Adrenal gland (tissue), 12 donors: ENCODE results near the gene CTXN3. TPM values are rescaled to one million over a fixed set of nuclear protein-coding genes. Genes with fewer than 3 reads are reported as not detected.

Source experiments
- DNase-seq, 7 donors: peaks; one replicate each; pipeline ENCODE4 v3.0.0-alpha.2; 2019 to 2020
- H3K27ac ChIP-seq, 5 donors: fragments of 200-600 bp; sonication (generic) in 4 of 5; 1 replicate in 3 of 5; 2 replicates in 2 of 5; pipeline versions ENCODE4 v1.5.1 to v1.8.0; 2016 to 2020; ENCODE audit warnings: mild to moderate bottlenecking in 1 of 5
- H3K27me3 ChIP-seq: fragments of 200-600 bp; 2 replicates; pipeline ENCODE4 v1.8.0; 2021
- H3K36me3 ChIP-seq, 2 donors: fragments of 200-600 bp; replicated peaks in 1 of 2; 1 replicate in 1 of 2; 2 replicates in 1 of 2; pipeline versions ENCODE4 v1.5.1 to v1.8.0; 2018 to 2022
- H3K4me1 ChIP-seq, 2 donors: fragments of 200-600 bp; replicated peaks in 1 of 2; 1 replicate in 1 of 2; 2 replicates in 1 of 2; pipeline versions ENCODE4 v1.5.1 to v1.8.0; 2018 to 2021
- H3K4me3 ChIP-seq, 4 donors: fragments of 200-600 bp; sonication (generic) in 3 of 4; one replicate each; pipeline ENCODE4 v1.5.1; 2016 to 2018
- H3K9me3 ChIP-seq, 3 donors: fragments of 200-600 bp; sonication (generic) in 1 of 3; replicated peaks in 1 of 3; 1 replicate in 2 of 3; 2 replicates in 1 of 3; pipeline versions ENCODE4 v1.5.1 to v1.8.0; 2016 to 2021
- CTCF ChIP-seq, 6 experiments: fragments of 450-650 bp in 4 of 6; fragments of 200-600 bp in 2 of 6; sonication (generic) in 1 of 6; IDR thresholded peaks; 1 replicate in 5 of 6; 2 replicates in 1 of 6; pipeline versions ENCODE4 v1.5.1 to v1.8.0; 2016 to 2021; ENCODE audit warnings: antibody characterized with exemption in 6 of 6, mild to moderate bottlenecking in 2 of 6, moderate library complexity in 1 of 6
- POLR2A ChIP-seq, 2 donors: fragments of 450-650 bp; IDR thresholded peaks; one replicate each; pipeline ENCODE4 v1.6.1; 2017; ENCODE audit warnings: antibody characterized with exemption in 2 of 2, mild to moderate bottlenecking in 2 of 2, moderate library complexity in 1 of 2
- WGBS, 4 donors: extraction: QIAGEN DNeasy Blood & Tissue Kit in 2 of 4; methylation state at CpG; one replicate each; pipeline versions ENCODE4 v1.1.5 to v1.1.7; 2013 to 2017; 5-methylcytosine and 5-hydroxymethylcytosine counted together
- intact Hi-C, 2 donors: fragments of 100-400 bp; cut with DNase I; formaldehyde crosslinking; loops; one replicate each; pipeline versions ENCODE4 v1.14.1 to v1.15.0; 2022 to 2023
- polyA plus RNA-seq, 3 donors: library from polyadenylated mRNA; stranded (reverse); fragments of 200-250 nt in 2 of 3; fragments of 350-450 nt in 1 of 3; fragmentation: Illumina TruSeq in 1 of 3; extraction: RNeasy Lipid Tissue Mini Kit (QIAGEN cat#74804) in 1 of 3; gene quantifications; one replicate each; pipeline ENCODE4 v1.2.3, GENCODE V29; 2013 to 2014
- total RNA-seq, 9 donors: library from RNA; depleted of rRNA in 4 of 9; stranded (reverse); fragments of >200 nt in 4 of 9; fragments of 120-200 nt in 1 of 9; fragmentation: NEBNext Ultra II Directional in 1 of 9; extraction: Animal tissue kit (Norgen Biotek cat#: 25700) in 1 of 9; gene quantifications; one replicate each; pipeline versions ENCODE4 v1.1.0 to v1.2.4, GENCODE V29; 2013 to 2023
- donor health status: healthy with polysubstance abuse.
- donor health status: Bipolar disorder and iron deficiency.
- donor health status: DM: yes; HTN: yes; CAD: no.
- donor health status: DM: no; HTN: no; CAD: no.
- donor health status: DM: no; HTN: no; CAD: no.
- donor health status: DM: yes; HTN: yes; CAD: no.

CTXN3 gene
- total and polyA plus RNA-seq, 12 donors, result not detected

DNA sequence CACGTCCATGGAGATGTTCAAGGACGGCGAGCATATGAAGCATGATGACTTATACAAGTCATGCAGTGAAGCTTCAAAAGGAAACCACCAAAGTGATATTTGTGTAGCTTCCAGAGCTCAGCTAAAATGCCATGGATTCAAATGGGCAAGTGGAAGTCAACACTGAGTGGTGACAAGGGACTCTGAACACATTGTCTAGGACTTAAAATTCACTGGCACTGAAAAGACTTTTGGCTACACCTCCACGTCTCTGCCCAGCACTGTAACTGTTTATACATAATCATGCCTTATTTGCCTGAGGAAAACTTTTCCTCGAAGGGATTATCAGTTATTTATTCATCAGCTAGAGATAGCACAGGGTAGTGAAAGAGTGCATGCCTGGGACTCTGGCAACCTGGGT, 15.2 kb downstream of the CTXN3 start:
- no peaks in the 10 kb centered on the region for H3K36me3 ChIP-seq
- no peak overlapping the region for H3K27ac ChIP-seq
- no peaks in the 10 kb centered on the region for H3K9me3 ChIP-seq
- H3K4me1 ChIP-seq, result no peaks in the 10 kb centered on the region
- intact Hi-C loops, result no loop called here
- DNase-seq, result no peak
- H3K4me3 ChIP-seq, result no peak overlapping the region
- H3K27me3 ChIP-seq, result no peaks in the 10 kb centered on the region
- TF ChIP-seq POLR2A (IDR thresholded peaks at IDR 0.05) (no peak), CTCF (IDR thresholded peaks at IDR 0.05) (no peak)
- 88 to 91% (median 90%) methylated on average over 5 of the region's 5 CpGs for WGBS, 4 donors

DNA sequence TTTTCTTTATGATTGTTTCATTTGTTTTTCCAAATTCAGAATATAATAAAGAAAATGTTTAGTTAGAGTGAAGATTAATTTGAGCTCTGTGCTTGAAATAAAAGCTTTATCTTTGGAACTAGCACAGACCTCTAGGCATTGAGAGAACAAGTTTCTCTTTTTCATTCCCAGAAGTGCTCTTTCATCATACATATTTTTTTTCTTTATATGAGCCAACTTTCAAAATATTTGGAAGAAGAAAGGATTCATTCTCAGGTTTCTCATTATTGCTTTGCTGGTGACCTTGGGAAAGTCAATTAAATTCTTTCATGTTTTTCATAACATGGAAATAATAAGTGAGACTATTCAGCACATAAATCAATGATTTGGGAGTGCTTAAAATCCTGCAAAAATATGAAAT, 16.8 kb downstream of the CTXN3 start:
- H3K27ac ChIP-seq, result no peak overlapping the region

GRCh38 chr5:127666043-127666716, 17.3 kb downstream of the CTXN3 start:
- H3K4me3 ChIP-seq, result no peak overlapping the region
- H3K27me3 ChIP-seq, result no peaks in the 10 kb centered on the region
- no peaks in the 10 kb centered on the region for H3K4me1 ChIP-seq
- no peak for DNase-seq
- intact Hi-C loops, result no loop called here
- no peak overlapping the region for H3K27ac ChIP-seq
- no peak for TF ChIP-seq CTCF (IDR thresholded peaks at IDR 0.05)
- no peak for TF ChIP-seq POLR2A (IDR thresholded peaks at IDR 0.05)
- no peaks in the 10 kb centered on the region for H3K9me3 ChIP-seq
- WGBS, 4 donors, result 40 to 45% (median 45%) methylated on average over 3 of the region's 3 CpGs
- H3K36me3 ChIP-seq, result no peaks in the 10 kb centered on the region

More for the DNA sequence above, 16.8 kb downstream of the CTXN3 start:
- no peaks in the 10 kb centered on the region for H3K9me3 ChIP-seq
- no peak for DNase-seq
- intact Hi-C loops, result no loop called here
- TF ChIP-seq POLR2A (IDR thresholded peaks at IDR 0.05) (no peak), CTCF (IDR thresholded peaks at IDR 0.05) (no peak)
- no peak overlapping the region for H3K4me3 ChIP-seq
- H3K4me1 ChIP-seq, result no peaks in the 10 kb centered on the region
- no peaks in the 10 kb centered on the region for H3K36me3 ChIP-seq
- H3K27me3 ChIP-seq, result no peaks in the 10 kb centered on the region

- DNase-seq, result no peak
- intact Hi-C loops, result no loop called here
- 67 to 75% (median 72%) methylated on average over 3 of the region's 3 CpGs for WGBS, 4 donors
- H3K4me1 ChIP-seq, result no peaks in the 10 kb centered on the region
- no peaks in the 10 kb centered on the region for H3K9me3 ChIP-seq
- TF ChIP-seq POLR2A (IDR thresholded peaks at IDR 0.05) (no peak), CTCF (IDR thresholded peaks at IDR 0.05) (no peak)
- H3K27ac ChIP-seq, result no peak overlapping the region
- H3K36me3 ChIP-seq, result no peaks in the 10 kb centered on the region
- H3K27me3 ChIP-seq, result no peaks in the 10 kb centered on the region
- H3K4me3 ChIP-seq, result no peak overlapping the region
These were observed 19.0 kb downstream of the CTXN3 start for GRCh38 chr5:127667926-127668325.
